ENCODE results near the gene C10orf88.

C10orf88 gene

GRCh38 chr10:122980209-122981065 is 26.4 kb upstream of the C10orf88 start, which contains the start of gene PSTK:
PSTK (plus strand) TSS chr10:122980401; CDS start chr10:122980480, 79 bp downstream.
- Histone ChIP-seq H2BK120ac (ENCODE audit: low read depth, low read length) (no peak within 1 kb of the TSS), H3K36me3 (replicated peaks in 1 of 2; ENCODE audit: control insufficient read depth in 2 of 2, insufficient read depth in 2 of 2, low read length in 2 of 2) (peaks cover 0 to 21% of the 10 kb centered on the region in 2 donors), H3K4ac (ENCODE audit: low read length) (peak within 1 kb of the TSS; percentile 60), H3K4me2 (ENCODE audit: insufficient read depth, low read length, poor library complexity, severe bottlenecking) (peak within 1 kb of the TSS; percentile 51), H3K79me1 (ENCODE audit: low read depth, low read length) (no peaks in the 10 kb centered on the region), H2AK5ac (ENCODE audit: low read depth, low read length) (no peak within 1 kb of the TSS), H3K18ac (ENCODE audit: low read length) (peak within 1 kb of the TSS; percentile 99), H3K4me3 (ENCODE audit: low read length in 2 of 2) (peak within 1 kb of the TSS; percentile 77 to 98), H2AFZ (ENCODE audit: low read length) (peak within 1 kb of the TSS; percentile 99), H3K27ac (replicated peaks; ENCODE audit: low read length) (peak within 1 kb of the TSS; percentile 96), H2BK12ac (ENCODE audit: low read length) (no peak within 1 kb of the TSS), H2BK15ac (ENCODE audit: low read length) (no peak within 1 kb of the TSS), H2BK5ac (ENCODE audit: low read length) (no peak within 1 kb of the TSS), H4K8ac (ENCODE audit: low read depth, low read length) (peak within 1 kb of the TSS; percentile 98), H3K4me1 (ENCODE audit: control insufficient read depth in 2 of 2, insufficient read depth in 1 of 2, low read depth in 1 of 2, low read length in 2 of 2) (peaks cover 3 to 4% of the 10 kb centered on the region in 2 donors), H3K9ac (ENCODE audit: low read depth, low read length, poor library complexity) (peak within 1 kb of the TSS; percentile 99), H3K9me3 (replicated peaks in 1 of 2; ENCODE audit: control insufficient read depth in 2 of 2, insufficient read depth in 1 of 2, low read depth in 1 of 2, low read length in 2 of 2) (no peaks in the 10 kb centered on the region), H3K27me3 (ENCODE audit: control insufficient read depth in 3 of 3, insufficient read depth in 3 of 3, low read depth in 1 of 3, low read length in 3 of 3) (no peaks in the 10 kb centered on the region), H3K23ac (ENCODE audit: low read depth, low read length, poor library complexity) (peak within 1 kb of the TSS; percentile 99), H4K91ac (ENCODE audit: low read depth, low read length, poor library complexity) (peak within 1 kb of the TSS; percentile 67), H3K14ac (ENCODE audit: low read length) (no peak within 1 kb of the TSS)
- DNase-seq (ENCODE audit: low spot score): peak; percentile 90
- WGBS, 2 donors (ENCODE audit: extremely low coverage in 2 of 2, insufficient read length in 2 of 2, insufficient replicate concordance in 1 of 2): no CpG with 5 or more reads among the region's 73 CpGs

- no peak overlapping the region for H4K8ac ChIP-seq (ENCODE audit: low read depth, low read length)
- H2AFZ ChIP-seq (ENCODE audit: low read length): no peak overlapping the region
- H3K9me3 ChIP-seq (replicated peaks in 1 of 2; ENCODE audit: control insufficient read depth in 2 of 2, insufficient read depth in 1 of 2, low read depth in 1 of 2, low read length in 2 of 2): no peaks in the 10 kb centered on the region
- H3K23ac ChIP-seq (ENCODE audit: low read depth, low read length, poor library complexity): no peak overlapping the region
- no peak overlapping the region for H3K4ac ChIP-seq (ENCODE audit: low read length)
- H3K4me1 ChIP-seq (ENCODE audit: control insufficient read depth in 2 of 2, insufficient read depth in 1 of 2, low read depth in 1 of 2, low read length in 2 of 2): no peaks in the 10 kb centered on the region
- H2BK12ac ChIP-seq (ENCODE audit: low read length): no peak overlapping the region
- no peaks in the 10 kb centered on the region for H3K79me1 ChIP-seq (ENCODE audit: low read depth, low read length)
- H2BK5ac ChIP-seq (ENCODE audit: low read length): no peak overlapping the region
- no peak overlapping the region for H3K4me3 ChIP-seq (ENCODE audit: low read length in 2 of 2)
- no peak overlapping the region for H2BK120ac ChIP-seq (ENCODE audit: low read depth, low read length)
- no peak overlapping the region for H3K18ac ChIP-seq (ENCODE audit: low read length)
- H3K36me3 ChIP-seq (replicated peaks in 1 of 2; ENCODE audit: control insufficient read depth in 2 of 2, insufficient read depth in 2 of 2, low read length in 2 of 2): no peaks in the 10 kb centered on the region
- no peak overlapping the region for H4K91ac ChIP-seq (ENCODE audit: low read depth, low read length, poor library complexity)
- H3K27ac ChIP-seq (replicated peaks; ENCODE audit: low read length): no peak overlapping the region
- H2AK5ac ChIP-seq (ENCODE audit: low read depth, low read length): no peak overlapping the region
- H3K4me2 ChIP-seq (ENCODE audit: insufficient read depth, low read length, poor library complexity, severe bottlenecking): no peak overlapping the region
- H3K14ac ChIP-seq (ENCODE audit: low read length): no peak overlapping the region
- H3K27me3 ChIP-seq (ENCODE audit: control insufficient read depth in 3 of 3, insufficient read depth in 3 of 3, low read depth in 1 of 3, low read length in 3 of 3): no peaks in the 10 kb centered on the region
- WGBS, 2 donors (ENCODE audit: extremely low coverage in 2 of 2, insufficient read length in 2 of 2, insufficient replicate concordance in 1 of 2): no CpG with 5 or more reads among the region's 3 CpGs
- H3K9ac ChIP-seq (ENCODE audit: low read depth, low read length, poor library complexity): no peak overlapping the region
- no peak overlapping the region for H2BK15ac ChIP-seq (ENCODE audit: low read length)
- DNase-seq (ENCODE audit: low spot score): no peak
These were observed 20.6 kb upstream of the C10orf88 start for GRCh38 chr10:122974543-122975064.

GRCh38 chr10:122974023-122974422 is 20.0 kb upstream of the C10orf88 start:
- H3K14ac ChIP-seq (ENCODE audit: low read length): no peak overlapping the region
- no peak overlapping the region for H3K23ac ChIP-seq (ENCODE audit: low read depth, low read length, poor library complexity)
- no peaks in the 10 kb centered on the region for H3K27me3 ChIP-seq (ENCODE audit: control insufficient read depth in 3 of 3, insufficient read depth in 3 of 3, low read depth in 1 of 3, low read length in 3 of 3)
- H2BK5ac ChIP-seq (ENCODE audit: low read length): no peak overlapping the region
- no peak overlapping the region for H2AK5ac ChIP-seq (ENCODE audit: low read depth, low read length)
- no peak overlapping the region for H4K8ac ChIP-seq (ENCODE audit: low read depth, low read length)
- no peak overlapping the region for H3K9ac ChIP-seq (ENCODE audit: low read depth, low read length, poor library complexity)
- no peak overlapping the region for H4K91ac ChIP-seq (ENCODE audit: low read depth, low read length, poor library complexity)
- no peak overlapping the region for H2BK120ac ChIP-seq (ENCODE audit: low read depth, low read length)
- H3K79me1 ChIP-seq (ENCODE audit: low read depth, low read length): no peaks in the 10 kb centered on the region
- H3K4me1 ChIP-seq (ENCODE audit: control insufficient read depth in 2 of 2, insufficient read depth in 1 of 2, low read depth in 1 of 2, low read length in 2 of 2): no peaks in the 10 kb centered on the region
- H3K4ac ChIP-seq (ENCODE audit: low read length): no peak overlapping the region
- H3K36me3 ChIP-seq (replicated peaks in 1 of 2; ENCODE audit: control insufficient read depth in 2 of 2, insufficient read depth in 2 of 2, low read length in 2 of 2): no peaks in the 10 kb centered on the region
- no peak overlapping the region for H2AFZ ChIP-seq (ENCODE audit: low read length)
- H2BK15ac ChIP-seq (ENCODE audit: low read length): no peak overlapping the region
- no CpG with 5 or more reads among the region's 5 CpGs for WGBS, 2 donors (ENCODE audit: extremely low coverage in 2 of 2, insufficient read length in 2 of 2, insufficient replicate concordance in 1 of 2)
- H2BK12ac ChIP-seq (ENCODE audit: low read length): no peak overlapping the region
- H3K4me3 ChIP-seq (ENCODE audit: low read length in 2 of 2): no peak overlapping the region
- H3K9me3 ChIP-seq (replicated peaks in 1 of 2; ENCODE audit: control insufficient read depth in 2 of 2, insufficient read depth in 1 of 2, low read depth in 1 of 2, low read length in 2 of 2): no peaks in the 10 kb centered on the region
- H3K27ac ChIP-seq (replicated peaks; ENCODE audit: low read length): no peak overlapping the region
- no peak overlapping the region for H3K18ac ChIP-seq (ENCODE audit: low read length)
- no peak overlapping the region for H3K4me2 ChIP-seq (ENCODE audit: insufficient read depth, low read length, poor library complexity, severe bottlenecking)
- DNase-seq (ENCODE audit: low spot score): no peak

GRCh38 chr10:122968698-122969097 is 14.7 kb upstream of the C10orf88 start:
- Histone ChIP-seq H3K14ac (ENCODE audit: low read length) (no peak overlapping the region), H2AK5ac (ENCODE audit: low read depth, low read length) (no peak overlapping the region), H3K23ac (ENCODE audit: low read depth, low read length, poor library complexity) (no peak overlapping the region), H3K9me3 (replicated peaks in 1 of 2; ENCODE audit: control insufficient read depth in 2 of 2, insufficient read depth in 1 of 2, low read depth in 1 of 2, low read length in 2 of 2) (peaks cover 0 to 25% of the 10 kb centered on the region in 2 donors), H3K4me3 (ENCODE audit: low read length in 2 of 2) (no peak overlapping the region), H2BK15ac (ENCODE audit: low read length) (no peak overlapping the region), H3K36me3 (replicated peaks in 1 of 2; ENCODE audit: control insufficient read depth in 2 of 2, insufficient read depth in 2 of 2, low read length in 2 of 2) (peaks cover 0 to 9% of the 10 kb centered on the region in 2 donors), H3K18ac (ENCODE audit: low read length) (no peak overlapping the region), H2BK120ac (ENCODE audit: low read depth, low read length) (no peak overlapping the region), H3K9ac (ENCODE audit: low read depth, low read length, poor library complexity) (no peak overlapping the region), H3K4me2 (ENCODE audit: insufficient read depth, low read length, poor library complexity, severe bottlenecking) (no peak overlapping the region), H3K4me1 (ENCODE audit: control insufficient read depth in 2 of 2, insufficient read depth in 1 of 2, low read depth in 1 of 2, low read length in 2 of 2) (no peaks in the 10 kb centered on the region), H3K27ac (replicated peaks; ENCODE audit: low read length) (no peak overlapping the region), H2BK5ac (ENCODE audit: low read length) (no peak overlapping the region), H2AFZ (ENCODE audit: low read length) (no peak overlapping the region), H4K8ac (ENCODE audit: low read depth, low read length) (no peak overlapping the region), H3K4ac (ENCODE audit: low read length) (no peak overlapping the region), H3K27me3 (ENCODE audit: control insufficient read depth in 3 of 3, insufficient read depth in 3 of 3, low read depth in 1 of 3, low read length in 3 of 3) (no peaks in the 10 kb centered on the region), H2BK12ac (ENCODE audit: low read length) (no peak overlapping the region), H4K91ac (ENCODE audit: low read depth, low read length, poor library complexity) (no peak overlapping the region), H3K79me1 (ENCODE audit: low read depth, low read length) (no peaks in the 10 kb centered on the region)
- no CpG with 5 or more reads among the region's 3 CpGs for WGBS, 2 donors (ENCODE audit: extremely low coverage in 2 of 2, insufficient read length in 2 of 2, insufficient replicate concordance in 1 of 2)
- DNase-seq (ENCODE audit: low spot score): no peak
